ACC112 (cell line): ENCODE data around the gene FIS1.
"Not testable (repeated sequence)": the region's sequence is repeated elsewhere in the genome, so short reads cannot be mapped to it uniquely, and the experiment has no call there.

ENCODE experiments used
- H2AFZ ChIP-seq: fragments of 200-600 bp; sonication (generic); one replicate; pipeline ENCODE4 v1.6.0; 2017; ENCODE audit warnings: antibody characterized with exemption, low read length; ENCODE audit not compliant: unreplicated experiment
- H3K27ac ChIP-seq: fragments of 200-600 bp; sonication (generic); 2 replicates; pipeline ENCODE4 v1.5.1; 2014; ENCODE audit warnings: low read depth, mild to moderate bottlenecking, antibody characterized with exemption, low read length, moderate library complexity
- H3K27me3 ChIP-seq: fragments of 200-600 bp; sonication (generic); 2 replicates; pipeline ENCODE4 v1.6.1; 2014; ENCODE audit warnings: mild to moderate bottlenecking, antibody characterized with exemption, low read length, moderate library complexity, mixed read lengths; ENCODE audit not compliant: insufficient read depth
- H3K36me3 ChIP-seq: fragments of 200-600 bp; sonication (generic); 2 replicates; pipeline ENCODE4 v1.6.1; 2016; ENCODE audit warnings: mild to moderate bottlenecking, antibody characterized with exemption, low read length, moderate library complexity, mixed read lengths; ENCODE audit not compliant: insufficient read depth
- H3K4me1 ChIP-seq: fragments of 200-600 bp; sonication (generic); one replicate; pipeline ENCODE4 v1.6.1; 2016; ENCODE audit warnings: low read length, mixed read lengths; ENCODE audit not compliant: insufficient read depth, unreplicated experiment, control insufficient read depth
- H3K4me3 ChIP-seq: fragments of 200-600 bp; sonication (generic); 2 replicates; pipeline ENCODE4 v1.5.1; 2014; ENCODE audit warnings: mild to moderate bottlenecking, low read depth, low read length
- H3K79me2 ChIP-seq: fragments of 200-600 bp; sonication (generic); one replicate; pipeline ENCODE4 v1.6.0; 2016; ENCODE audit warnings: low read length; ENCODE audit not compliant: control insufficient read depth, unreplicated experiment, insufficient read depth

FIS1 gene

DNA sequence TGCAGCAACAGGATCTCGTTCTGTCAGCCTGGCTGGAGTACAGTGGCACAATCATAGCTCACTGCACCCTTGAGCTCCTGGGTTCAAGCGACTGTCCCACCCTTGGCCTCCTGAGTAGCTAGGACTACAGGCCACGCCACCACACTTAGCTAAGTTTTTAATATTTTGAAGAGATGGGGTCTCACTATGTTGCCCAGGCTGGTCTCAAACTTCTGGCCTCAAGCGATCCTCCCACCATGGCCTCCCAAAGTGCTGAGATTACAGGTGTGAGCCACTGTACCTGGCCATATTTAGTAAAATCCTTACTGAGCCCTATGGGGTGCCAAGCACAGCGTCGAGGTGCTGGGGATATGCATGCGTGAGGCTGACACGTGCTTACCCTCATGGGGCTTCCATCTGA is 36.0 kb upstream of the FIS1 start:
- not testable (repeated sequence) for H2AFZ ChIP-seq, H3K4me1 ChIP-seq, H3K36me3 ChIP-seq, H3K27ac ChIP-seq, H3K79me2 ChIP-seq, H3K27me3 ChIP-seq, H3K4me3 ChIP-seq

DNA sequence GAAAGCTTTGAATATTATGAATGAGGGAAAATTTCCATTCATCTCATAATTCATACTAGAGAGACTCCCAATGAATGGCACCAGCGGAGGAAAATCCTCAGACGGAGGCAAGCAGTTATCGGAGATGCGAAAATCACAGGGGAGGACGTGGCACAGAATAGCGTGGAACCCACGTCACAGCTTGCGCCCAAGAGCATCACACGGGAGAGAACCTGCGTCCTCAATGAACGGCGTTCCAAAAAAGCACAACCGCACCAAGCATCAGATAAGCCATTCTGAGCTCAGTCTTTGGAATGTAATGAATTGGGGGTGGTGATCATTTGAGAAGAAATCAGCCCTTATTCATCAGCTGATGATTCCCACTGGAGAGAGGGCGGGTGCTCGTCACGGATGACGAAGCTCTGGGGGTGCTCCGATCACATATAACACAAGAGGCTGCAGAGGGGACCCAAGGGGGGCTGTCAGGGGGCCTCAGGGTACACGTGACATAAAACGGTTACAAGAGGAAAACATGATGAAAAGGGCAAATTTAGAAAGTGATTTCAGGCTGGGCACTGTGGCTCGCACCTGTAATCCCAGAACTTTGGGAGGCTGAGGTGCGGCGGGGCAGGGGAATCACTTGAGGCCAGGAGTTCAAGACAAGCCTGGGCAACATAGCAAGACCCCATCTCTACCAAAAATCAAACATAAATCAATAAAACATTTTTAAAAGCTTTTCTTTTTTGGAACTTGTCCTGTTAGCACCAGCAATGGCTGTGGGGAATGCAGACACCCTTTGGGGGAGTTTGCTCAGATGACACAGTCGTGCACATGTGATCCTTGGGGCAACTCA is 33.8 kb upstream of the FIS1 start:
- H3K4me3 ChIP-seq = no peak overlapping the region
- H2AFZ ChIP-seq = no peak overlapping the region
- no peaks in the 10 kb centered on the region for H3K4me1 ChIP-seq
- no peak overlapping the region for H3K27ac ChIP-seq
- H3K36me3 ChIP-seq = no peaks in the 10 kb centered on the region
- peaks cover 6% of the 10 kb centered on the region; the same call in 1 of the 2 replicates for H3K27me3 ChIP-seq
- no peaks in the 10 kb centered on the region for H3K79me2 ChIP-seq

GRCh38 chr7:101277155-101277554 is 32.3 kb upstream of the FIS1 start:
- Histone ChIP-seq H3K79me2 (no peaks in the 10 kb centered on the region), H3K27ac (no peak overlapping the region), H3K36me3 (no peaks in the 10 kb centered on the region), H3K4me1 (no peaks in the 10 kb centered on the region), H3K27me3 (peaks cover 16% of the 10 kb centered on the region; the same call in 1 of the 2 replicates), H2AFZ (no peak overlapping the region), H3K4me3 (no peak overlapping the region)

- H3K36me3 ChIP-seq = no peaks in the 10 kb centered on the region
- peak overlapping the region; percentile 47 for H3K4me3 ChIP-seq
- H2AFZ ChIP-seq = peak overlapping the region; percentile 45
- peaks cover 16% of the 10 kb centered on the region; the same call in 1 of the 2 replicates for H3K27me3 ChIP-seq
- no peaks in the 10 kb centered on the region for H3K79me2 ChIP-seq
- H3K4me1 ChIP-seq = no peaks in the 10 kb centered on the region
- H3K27ac ChIP-seq = no peak overlapping the region
Measured at GRCh38 chr7:101273206-101273605, 28.3 kb upstream of the FIS1 start.

DNA sequence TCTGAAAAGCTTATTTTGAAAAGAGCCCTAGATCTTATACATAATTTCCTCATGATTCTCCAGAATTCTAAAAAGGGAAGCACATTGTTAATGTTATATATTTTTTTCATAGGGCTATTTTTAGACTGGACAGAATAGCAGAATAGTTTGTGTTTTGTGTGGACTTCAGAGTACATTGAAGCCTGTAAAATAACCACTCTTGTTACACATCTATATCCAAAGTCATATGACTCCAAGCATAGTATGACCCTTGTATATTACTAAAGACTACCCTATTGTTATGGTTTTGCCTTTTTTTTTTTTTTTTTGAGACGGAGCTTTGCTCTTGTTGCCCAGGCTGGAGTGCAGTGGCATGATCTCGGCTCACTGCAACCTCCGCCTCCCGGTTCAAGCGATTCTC is 26.1 kb upstream of the FIS1 start:
- no peak overlapping the region for H2AFZ ChIP-seq
- H3K27ac ChIP-seq = no peak overlapping the region
- H3K27me3 ChIP-seq = 0 out of 2 replicates have a peak, but pooled peaks cover 13% of the 10 kb centered on the region
- no peaks in the 10 kb centered on the region for H3K4me1 ChIP-seq
- no peak overlapping the region for H3K4me3 ChIP-seq
- no peaks in the 10 kb centered on the region for H3K79me2 ChIP-seq
- H3K36me3 ChIP-seq = no peaks in the 10 kb centered on the region

DNA sequence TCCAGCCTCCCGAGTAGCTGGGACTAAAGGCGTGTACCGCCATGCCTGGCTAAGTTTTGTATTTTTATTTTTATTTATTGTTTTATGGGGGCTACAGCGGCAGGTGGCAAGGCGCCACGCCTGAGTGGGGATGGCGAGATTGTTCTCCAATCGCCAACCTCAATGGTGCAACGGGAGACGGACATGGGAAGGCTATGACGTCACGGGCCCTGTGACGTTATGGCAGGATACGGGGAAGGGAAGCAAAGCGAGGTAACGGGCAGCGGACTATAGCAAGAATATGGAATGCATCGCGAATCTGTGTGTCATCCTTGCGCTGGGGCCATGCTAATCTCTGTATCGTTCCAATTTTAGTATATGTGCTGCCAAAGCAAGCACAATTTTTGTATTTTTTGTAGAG is 24.8 kb upstream of the FIS1 start:
- Histone ChIP-seq H3K4me1 (no peaks in the 10 kb centered on the region), H3K4me3 (no peak overlapping the region), H2AFZ (no peak overlapping the region), H3K27ac (no peak overlapping the region), H3K36me3 (no peaks in the 10 kb centered on the region), H3K27me3 (0 out of 2 replicates have a peak, but pooled peaks cover 13% of the 10 kb centered on the region), H3K79me2 (no peaks in the 10 kb centered on the region)

- Histone ChIP-seq H3K27ac (no peak overlapping the region), H2AFZ (no peak overlapping the region), H3K79me2 (no peaks in the 10 kb centered on the region), H3K4me3 (no peak overlapping the region), H3K4me1 (peaks cover 4% of the 10 kb centered on the region), H3K27me3 (no peaks in the 10 kb centered on the region), H3K36me3 (no peaks in the 10 kb centered on the region)
Measured at GRCh38 chr7:101265622-101266516, 21.0 kb upstream of the FIS1 start.

DNA sequence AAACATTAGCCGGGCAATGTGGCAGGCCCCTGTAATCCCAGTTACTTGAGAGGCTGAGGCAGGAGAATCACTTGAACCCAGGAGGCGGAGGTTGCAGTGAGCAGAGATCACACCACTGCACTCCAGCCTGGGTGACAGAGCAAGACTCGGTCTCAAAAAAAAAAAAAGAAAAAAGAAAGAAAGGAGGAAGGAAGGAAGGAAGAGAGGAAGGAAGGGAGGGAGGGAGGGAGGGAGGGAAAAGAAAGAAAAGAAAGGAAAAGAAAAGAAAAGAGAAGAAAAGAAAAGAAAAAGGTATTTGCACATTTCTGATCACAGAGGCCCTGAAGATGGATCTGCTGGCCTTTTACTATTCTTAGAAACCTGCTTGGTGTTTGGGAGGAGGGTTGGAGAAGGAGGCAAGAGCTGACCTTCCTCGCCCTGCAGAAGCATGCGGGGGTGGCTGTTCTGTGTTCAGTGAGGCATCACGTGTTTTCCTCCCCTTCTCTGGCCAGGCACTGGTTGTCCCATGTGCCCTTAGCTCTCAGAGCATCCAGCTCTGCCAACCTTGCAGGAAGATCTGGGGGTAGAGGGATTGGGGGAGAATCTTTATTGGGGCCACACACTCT is 19.3 kb upstream of the FIS1 start:
- H3K4me3 ChIP-seq, H3K79me2 ChIP-seq, H3K27me3 ChIP-seq, H3K27ac ChIP-seq, H3K4me1 ChIP-seq, H2AFZ ChIP-seq, H3K36me3 ChIP-seq: not testable (repeated sequence)

GRCh38 chr7:101258243-101258731 is 13.4 kb upstream of the FIS1 start:
- H3K4me3 ChIP-seq = no peak overlapping the region
- no peaks in the 10 kb centered on the region for H3K27me3 ChIP-seq
- H3K4me1 ChIP-seq = no peaks in the 10 kb centered on the region
- H2AFZ ChIP-seq = no peak overlapping the region
- no peaks in the 10 kb centered on the region for H3K79me2 ChIP-seq
- no peak overlapping the region for H3K27ac ChIP-seq
- H3K36me3 ChIP-seq = no peaks in the 10 kb centered on the region

DNA sequence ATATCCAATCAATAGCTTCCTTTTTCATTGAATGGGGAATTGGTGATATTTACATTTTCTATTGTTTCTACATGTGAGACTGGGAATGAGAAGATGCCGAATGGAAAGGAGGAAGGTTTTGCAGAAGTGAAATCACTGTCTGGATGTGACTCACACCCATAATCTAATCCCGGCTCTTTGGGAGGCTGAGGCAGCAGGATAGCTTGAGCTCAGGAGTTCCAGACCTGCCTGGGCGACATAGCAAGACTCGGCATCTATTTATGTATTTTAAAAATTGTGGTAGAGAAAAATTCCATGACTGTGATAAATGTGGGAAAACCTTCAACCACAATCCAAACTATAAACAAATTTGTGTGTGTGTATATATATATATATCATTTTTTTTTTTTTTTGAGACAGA is 10.9 kb upstream of the FIS1 start:
- Histone ChIP-seq H3K27ac (no peak overlapping the region), H3K27me3 (no peaks in the 10 kb centered on the region), H2AFZ (no peak overlapping the region), H3K4me3 (no peak overlapping the region), H3K4me1 (no peaks in the 10 kb centered on the region), H3K79me2 (peaks cover 11% of the 10 kb centered on the region), H3K36me3 (no peaks in the 10 kb centered on the region)
